Kasumi-1 (cell line): ENCODE measurements around the gene RPRD1B.
"Not testable (repeated sequence)": the region's sequence is repeated elsewhere in the genome, so short reads cannot be mapped to it uniquely, and the experiment has no call there.

Experiments used
- DNase-seq, 2 experiments: peaks; one replicate each; lab custom pipeline; 2025; lab: John Stamatoyannopoulos, UW

RPRD1B gene

DNA sequence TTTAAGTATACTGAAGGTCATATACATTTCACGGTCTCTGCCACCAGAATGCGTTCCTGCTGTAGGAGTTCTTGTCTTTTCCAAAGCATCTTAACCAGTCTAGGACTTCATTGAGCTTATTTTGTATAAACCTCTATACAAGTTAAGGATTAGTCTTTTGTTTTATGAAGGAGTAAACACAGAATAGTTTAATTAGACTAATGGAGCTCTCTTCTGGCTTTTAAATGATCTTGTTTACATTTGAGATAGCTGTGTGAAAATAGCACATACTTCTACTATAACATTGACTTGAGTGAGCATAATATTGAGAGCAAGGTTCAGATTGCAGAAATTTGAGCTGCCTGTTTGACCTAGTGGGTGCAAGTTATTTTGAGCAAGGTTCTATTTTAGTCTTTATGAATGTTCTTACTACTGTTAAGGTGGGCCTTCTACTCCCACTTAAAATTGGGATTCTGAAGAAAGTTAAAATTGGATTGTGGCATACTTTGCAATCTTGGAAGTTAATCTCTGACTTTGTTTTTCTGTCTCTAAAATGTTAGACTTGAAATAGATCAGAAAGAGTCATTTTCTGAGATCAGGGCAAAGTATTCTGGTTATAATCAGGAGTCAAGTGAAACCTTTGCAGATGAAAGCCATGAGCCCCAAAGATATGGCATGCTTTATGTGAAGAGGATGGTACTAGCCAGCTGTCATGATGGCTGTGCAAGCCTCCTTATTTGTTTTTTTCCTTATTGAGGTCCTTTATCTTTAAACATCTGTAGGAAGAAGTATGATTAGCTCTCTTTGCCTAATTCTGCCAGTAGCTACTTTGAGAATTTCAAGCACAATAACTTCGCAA is 41.8 kb downstream of the RPRD1B start:
- DNase-seq = no peak

DNA sequence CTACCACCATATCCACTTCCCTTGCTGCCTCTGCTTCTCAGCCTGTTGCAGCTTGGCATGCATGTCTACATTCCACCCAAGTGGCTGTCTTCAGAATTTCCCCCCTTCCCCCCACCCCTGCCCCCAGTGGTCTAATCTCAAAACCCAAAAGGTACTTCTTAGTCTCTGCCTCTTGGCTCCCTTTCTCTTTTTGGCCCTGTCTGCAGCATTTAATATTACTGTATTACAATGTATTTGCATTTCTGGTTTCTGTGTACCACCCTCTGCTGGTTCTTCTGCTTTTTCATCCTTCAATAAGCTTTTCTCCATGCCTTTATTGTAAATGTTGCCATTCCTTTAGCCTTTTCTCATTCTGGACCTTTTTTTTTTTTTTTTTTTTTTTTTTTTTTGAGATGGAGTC is 43.0 kb downstream of the RPRD1B start:
- DNase-seq = no peak

DNA sequence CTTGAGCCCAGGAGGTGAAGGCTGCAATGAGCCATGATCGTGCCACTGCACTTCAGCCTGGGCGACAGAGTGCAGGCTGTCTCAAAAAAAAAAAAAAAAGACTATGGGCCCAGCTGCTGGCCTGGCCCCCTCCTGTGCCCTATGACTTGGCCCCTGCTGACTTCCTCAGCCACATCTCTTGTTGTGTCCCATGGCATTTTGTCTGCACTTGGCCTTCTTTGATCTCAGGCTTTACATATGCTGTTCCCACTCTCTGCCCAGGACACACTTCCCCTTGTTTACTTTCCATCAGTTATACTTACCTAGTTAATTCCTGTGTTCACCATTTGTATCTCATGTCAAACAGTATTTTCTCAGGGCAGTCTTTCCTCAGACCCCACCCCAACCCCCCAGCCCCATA is 44.5 kb downstream of the RPRD1B start:
- DNase-seq = no peak

DNA sequence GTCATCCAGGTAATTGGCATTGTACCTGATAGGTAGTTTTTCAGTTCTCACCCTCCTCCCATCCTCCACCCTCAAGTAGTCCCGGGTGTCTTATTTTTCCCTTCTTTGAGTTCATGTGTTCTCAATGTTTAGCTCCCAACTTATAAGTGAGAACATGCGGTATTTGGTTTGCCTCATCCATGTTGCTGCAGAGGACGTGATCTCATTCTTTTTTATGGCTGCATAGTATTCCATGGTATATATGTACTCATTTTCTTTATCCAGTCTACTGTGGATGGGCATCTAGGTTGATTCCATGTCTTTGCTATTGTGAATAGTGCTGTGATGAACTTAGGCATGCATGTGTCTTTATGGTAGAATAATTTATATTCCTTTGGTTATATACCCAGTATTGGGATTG is 45.8 kb downstream of the RPRD1B start:
- no peak for DNase-seq

DNA sequence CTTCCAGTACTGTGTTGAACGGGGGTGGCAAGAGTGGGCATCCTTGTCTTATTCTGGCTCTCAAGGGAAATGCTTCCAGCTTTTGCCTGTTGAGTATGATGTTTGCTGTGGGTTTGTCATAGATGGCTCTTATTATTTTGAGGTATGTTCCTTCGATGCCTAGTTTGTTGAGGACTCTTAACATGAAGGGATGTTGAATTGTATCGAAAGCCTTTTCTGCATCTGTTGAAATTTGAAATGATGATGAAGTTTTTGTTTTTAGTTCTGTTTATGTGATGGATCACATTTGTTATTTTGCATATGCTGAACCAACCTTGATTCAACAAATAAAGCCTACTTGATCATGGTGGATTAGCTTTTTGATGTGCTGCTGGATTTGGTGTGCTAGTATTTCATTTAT is 48.0 kb downstream of the RPRD1B start:
- DNase-seq = no peak

DNA sequence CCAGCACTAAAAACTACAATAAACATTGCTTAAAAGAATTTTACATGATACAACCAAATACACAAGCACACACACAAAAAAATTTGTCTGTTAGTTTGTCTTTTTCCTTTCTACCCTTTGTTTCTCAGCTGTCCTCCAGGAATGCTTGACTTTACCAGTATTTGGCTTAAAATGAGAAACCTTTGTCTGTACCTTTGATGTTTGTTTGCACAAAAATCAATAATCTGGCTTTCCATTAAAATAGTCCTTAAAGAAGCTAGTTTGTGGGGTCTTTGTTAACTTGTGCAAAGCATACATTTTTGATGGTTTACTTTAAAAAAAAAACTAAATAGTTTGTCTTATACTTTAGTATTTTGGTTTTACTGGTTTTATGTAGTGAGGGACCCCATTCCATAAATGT is 49.3 kb downstream of the RPRD1B start:
- no peak for DNase-seq

DNA sequence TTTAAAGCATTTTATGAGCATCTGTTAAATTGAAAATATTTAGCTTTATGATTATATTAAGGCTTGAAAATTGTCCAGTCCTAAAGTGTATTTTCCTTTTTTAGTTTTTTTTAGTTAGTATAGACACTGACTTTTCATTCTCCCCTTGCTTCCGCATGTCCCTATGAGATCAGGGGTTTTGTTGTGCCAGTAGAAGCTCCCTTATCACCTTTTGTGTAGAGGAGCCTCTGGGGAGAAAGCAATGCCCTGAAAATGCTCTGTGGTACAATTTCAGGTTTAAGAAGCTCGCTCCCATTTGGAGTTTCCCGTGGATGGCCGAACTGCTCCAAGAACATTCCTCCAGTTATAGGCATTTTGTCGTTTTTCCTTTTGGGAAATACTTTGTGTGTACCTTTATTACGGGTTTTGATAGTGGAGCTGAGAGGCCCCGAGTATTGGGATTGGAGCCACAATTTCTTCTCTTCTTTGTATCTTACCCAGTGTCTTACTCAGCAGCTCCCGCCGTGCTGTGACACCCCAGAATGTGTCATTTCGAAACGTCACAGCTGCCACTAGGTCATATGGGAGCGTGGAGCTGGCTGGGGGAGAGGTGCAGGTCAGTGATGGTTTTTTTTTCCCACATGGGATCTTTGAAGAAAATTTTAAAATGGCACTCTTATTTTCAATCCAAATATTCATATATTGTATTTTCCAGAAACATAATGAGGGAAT is 49.9 kb downstream of the RPRD1B start:
- DNase-seq = no peak

DNA sequence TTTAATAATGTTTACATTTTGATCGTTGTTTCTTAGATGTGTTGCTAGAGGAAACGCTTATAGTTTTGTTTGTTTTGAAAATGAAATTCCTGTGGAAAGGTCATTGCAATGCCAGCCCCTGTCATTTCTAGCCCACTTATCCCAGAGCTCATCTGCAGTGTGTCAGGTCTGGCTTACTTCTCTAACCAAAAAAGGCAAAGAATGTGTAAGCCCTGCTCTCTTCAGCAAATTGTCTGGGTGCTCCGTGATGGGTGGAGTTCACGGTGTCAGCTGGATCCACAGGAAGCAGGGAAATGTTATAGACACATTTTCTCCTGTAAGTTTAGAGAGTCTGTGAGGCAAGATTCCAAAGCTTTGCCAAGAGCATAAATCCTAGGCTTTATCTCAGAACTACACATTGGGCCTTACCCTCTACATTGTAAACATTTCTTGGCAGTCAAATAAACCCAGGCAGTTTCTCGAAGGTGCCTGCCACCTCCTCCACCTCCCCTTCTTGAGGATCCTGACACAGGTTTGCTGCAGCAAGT is 50.9 kb downstream of the RPRD1B start:
- DNase-seq = no peak

DNA sequence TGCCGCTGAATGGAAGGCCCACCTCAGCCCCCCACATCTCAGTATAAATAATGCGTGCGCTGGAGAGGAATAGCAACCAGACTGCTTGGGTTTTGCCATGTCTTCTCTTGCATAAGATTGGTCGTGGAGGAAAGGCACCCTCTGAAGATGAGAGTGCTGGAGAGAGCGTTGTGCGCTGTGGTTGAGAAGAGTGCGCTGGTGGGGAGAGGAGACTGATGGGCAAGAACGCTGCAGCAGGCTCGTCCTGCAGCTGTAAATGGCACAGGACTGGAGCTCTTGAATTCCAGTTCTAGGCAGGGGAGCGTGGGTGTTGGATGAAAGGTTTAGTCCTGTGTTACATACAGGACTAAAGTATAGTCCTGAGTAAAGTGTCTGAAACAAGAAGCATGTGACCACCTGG is 51.5 kb downstream of the RPRD1B start:
- no peak for DNase-seq

DNA sequence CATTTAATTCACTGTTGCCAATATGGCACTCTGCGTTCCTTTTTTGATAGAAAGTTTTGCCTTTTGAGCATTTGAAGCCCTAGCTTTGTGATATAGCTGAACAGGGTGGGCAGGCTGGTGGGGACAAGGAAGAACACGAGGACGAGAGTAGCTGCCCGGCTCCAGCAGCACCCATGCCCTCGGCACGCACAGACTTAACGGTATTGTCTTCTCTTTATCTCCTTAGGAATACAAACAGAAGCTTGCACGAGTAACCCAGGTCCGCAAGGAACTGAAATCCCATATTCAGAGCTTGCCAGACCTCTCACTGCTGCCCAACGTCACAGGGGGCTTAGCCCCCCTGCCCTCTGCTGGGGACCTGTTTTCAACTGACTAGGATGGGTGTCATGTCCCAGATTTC is 56.0 kb downstream of the RPRD1B start:
- no peak for DNase-seq

DNA sequence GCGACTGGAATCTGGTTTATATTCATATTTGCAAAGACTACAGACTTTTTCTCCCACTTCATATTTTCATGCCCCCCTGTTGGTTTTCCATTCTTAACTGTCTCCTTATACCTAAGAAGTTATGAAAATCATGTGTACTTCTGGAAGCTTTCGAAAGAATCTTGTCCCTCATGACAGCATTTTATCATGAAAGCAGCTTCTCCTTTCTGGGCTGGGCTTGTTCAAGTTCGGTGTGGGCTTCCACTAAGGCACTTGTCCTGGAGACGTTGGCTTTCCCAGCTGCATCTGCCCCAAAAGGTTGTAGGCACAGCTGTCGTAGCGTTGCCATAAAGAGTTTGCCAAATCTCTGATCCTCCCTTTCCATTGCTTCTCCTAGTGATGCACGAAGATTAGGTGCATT is 56.5 kb downstream of the RPRD1B start:
- no peak for DNase-seq

DNA sequence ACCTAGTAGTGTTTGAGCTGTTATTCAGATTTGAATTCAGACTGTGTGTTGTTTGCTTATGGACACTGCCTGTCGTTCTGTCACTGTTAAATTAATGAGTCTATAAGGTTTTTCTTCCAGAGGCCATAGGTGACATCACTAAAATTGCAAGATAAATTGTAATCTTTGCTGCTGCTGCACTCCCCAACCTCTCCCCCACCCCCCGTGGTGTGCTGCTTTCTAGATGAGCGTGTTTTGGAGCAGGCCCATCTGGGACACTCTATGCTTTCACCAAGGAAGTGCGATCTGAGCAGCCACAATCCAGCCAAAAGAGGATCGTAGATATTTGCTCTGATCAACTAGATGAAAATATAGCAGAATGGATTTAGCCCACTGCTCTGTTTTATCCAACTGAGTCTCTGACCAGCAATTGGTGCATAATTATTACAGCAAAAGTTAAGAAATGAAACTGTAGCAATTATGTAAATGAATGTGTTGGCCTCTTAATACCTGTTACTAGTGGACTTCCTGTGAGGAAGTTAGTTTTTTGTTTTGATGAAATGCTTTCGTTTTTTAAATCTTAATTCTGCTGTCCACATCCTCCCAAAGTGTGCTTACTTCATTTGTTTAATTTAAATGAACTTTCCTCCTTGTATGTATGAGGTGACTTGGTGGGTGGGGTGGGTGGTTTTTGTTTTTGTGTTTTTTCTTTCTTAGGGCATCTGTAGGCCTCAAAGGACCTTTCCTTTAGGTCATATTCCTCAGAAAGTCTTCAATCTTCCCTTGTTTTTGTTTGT is 58.1 kb downstream of the RPRD1B start:
- DNase-seq = no peak

DNA sequence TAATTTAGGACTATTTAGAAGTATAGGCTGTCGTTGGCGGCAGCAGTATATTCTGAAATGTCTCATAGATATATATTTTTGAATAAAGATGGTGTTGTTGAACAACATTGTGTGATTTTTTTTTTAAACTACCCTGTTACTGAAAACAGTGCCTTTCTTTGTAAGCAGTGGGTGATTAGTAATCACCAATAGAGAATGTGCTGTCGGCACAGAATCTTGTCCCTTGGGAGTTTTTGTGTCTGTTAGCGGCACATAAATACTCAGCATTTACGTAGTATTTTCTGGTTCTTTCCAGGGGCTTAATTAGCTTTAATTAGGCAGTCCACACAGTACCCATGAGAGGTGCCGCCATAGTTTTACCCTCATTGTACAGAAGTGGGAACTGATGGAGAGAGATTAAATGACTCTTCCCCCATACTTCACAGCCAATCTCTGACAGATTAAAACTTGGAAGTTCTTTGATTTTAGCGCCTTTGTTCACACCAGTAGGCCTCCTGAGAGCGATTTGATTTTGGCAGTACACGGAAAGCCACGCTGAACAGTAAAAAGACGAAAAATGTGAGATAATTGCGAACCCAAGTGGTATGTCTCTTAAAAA is 58.8 kb downstream of the RPRD1B start:
- DNase-seq = no peak

DNA sequence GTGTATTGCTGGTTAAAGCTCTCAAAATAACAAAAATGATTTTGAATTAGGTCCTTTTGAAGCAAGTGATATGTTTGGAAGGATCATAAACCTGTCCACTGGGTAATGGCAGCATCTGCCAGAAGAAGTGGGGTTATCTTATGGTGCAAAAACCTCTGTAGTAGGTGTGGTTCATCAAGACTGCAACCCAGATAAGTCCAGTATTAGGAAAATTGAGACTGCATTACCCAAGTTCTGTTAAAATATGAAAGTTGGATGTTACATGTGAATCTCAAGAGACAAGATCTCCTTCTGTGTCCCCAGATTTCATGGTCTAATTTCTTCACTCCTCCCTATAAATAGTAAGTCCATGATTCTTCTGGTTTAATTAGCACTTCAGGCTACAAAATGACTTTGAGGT is 59.4 kb downstream of the RPRD1B start:
- no peak for DNase-seq

DNA sequence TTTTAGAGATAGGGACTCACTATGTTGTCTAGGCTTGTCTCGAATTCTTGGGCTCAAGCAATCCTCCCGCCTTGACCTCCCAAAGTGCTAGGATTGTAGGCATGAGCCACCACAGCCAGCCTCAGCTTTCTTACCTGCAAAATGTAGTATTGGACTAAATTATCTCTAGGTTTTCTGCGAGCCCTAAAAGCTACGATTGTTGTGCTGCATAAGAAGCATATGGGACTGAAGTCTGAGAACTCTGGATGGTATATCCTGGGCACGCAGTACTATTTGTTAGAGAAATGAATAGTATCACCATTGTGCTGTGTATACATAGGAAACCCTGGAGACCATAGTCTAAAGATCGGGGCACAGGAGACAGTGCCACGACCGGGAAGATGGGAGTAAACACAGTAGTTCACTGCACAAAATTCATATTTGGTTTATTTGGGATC is 60.1 kb downstream of the RPRD1B start:
- DNase-seq = no peak

DNA sequence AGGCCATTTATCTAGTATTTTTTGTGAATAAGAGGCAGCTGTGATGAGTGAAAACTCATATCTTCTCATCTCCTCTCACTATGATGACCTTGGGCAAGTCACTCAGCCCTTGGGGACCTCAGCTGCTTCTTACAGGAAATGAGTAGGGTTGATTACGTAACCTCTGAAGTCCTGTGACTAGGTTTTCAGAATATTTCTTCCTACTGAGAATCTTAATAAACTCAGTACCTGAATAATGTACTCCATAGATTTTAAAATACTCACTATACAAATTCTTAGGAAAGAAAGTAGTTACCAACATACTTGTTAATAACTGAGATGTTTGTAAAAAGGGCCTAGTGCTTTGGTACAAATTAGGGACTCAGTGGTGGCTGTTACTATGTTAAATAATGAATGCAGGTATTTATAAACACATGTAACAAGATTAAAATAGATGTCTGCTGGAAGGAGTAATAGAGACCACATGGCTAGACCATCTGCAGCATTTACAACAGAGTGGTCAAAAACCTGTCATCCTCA is 60.9 kb downstream of the RPRD1B start:
- peak; percentile 78 to 83 for DNase-seq

DNA sequence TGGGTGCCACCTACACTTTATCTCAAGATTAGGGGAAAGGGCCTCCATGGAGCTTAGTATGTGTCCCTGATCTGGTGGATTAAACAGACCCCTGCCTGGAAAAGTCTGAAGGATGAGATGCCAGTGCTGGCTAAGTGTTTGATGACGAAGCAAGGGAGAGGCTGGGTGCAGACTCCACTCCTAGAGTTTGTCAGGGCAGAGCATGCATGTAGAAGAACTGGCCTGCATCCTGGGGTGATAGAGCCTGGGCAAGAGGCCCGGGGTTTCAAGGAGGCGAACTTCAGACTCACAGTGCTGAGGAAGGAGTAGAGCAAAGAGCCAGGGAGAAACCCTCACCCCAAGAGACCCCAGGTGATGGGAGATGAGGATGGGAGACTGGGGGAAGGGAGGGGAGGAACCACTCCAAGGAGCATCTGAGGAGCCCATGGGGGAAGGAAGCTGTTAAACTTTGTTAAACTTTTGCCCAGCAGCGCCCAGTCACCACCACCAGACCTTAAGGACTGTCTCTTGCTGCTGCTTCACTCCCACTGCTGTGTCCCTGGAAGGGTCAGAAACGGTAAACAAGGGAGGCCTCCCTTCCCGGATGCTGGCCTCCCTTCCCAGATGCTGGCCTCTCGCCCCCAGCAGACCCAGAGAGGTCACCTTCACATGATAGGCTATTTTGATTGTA is 61.6 kb downstream of the RPRD1B start:
- DNase-seq = peak in 1 of 2 experiments; percentile 6

DNA sequence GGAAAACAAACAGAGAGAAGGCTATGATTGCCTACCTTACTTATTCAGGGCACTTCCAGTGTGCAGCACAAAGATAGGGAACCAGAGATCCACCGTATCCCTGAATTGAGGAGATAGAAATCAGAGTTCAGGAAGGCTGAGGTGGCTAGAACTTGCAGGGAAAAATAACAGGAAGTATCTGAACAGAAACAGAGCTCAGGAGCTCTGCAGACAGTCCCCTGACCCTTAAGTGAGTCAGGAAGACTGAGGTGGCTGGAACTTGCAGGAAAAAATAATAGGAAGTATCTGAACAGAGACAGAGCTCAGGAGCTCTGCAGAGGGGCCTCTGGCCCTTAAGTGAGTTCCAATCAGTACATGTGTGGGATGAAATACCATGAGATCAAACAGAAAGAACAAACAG is 65.4 kb downstream of the RPRD1B start:
- peak in 1 of 2 experiments; percentile 10 for DNase-seq

DNA sequence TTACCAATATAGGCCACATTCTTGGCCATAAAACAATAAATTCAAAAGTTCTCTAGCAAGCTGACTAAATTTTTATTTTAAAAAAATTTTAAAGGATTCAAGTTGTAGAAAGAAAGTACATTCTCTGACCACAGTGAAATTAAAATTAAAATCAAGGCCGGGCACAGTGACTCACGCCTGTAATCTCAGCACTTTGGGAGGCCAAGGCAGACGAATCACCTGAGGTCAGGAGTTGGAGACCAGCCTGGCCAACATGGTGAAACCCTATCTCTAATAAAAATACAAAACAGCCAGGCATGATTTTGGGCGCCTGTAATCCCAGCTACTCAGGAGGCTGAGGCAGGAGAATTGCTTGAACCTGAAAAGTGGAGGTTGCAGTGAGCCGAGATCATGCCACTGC is 68.7 kb downstream of the RPRD1B start:
- DNase-seq = not testable (repeated sequence)

DNA sequence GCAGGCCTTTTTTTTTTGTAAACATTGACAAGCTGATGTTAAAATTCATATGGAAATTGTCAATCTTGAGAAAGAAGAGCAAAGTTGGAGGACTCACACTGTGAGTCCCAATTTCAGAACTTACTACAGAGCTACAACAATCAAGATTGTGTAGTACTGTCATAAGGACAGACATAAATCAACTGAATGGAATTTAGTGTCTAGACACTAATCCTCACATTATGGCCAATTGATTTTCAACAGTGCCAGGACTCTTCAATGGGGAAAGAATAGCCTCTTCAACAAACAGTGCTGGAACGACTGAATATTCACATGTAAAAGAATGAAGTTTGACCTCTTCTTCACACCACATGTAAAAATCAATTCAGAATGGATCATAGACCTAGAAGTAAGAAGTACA is 70.7 kb downstream of the RPRD1B start:
- DNase-seq = no peak

DNA sequence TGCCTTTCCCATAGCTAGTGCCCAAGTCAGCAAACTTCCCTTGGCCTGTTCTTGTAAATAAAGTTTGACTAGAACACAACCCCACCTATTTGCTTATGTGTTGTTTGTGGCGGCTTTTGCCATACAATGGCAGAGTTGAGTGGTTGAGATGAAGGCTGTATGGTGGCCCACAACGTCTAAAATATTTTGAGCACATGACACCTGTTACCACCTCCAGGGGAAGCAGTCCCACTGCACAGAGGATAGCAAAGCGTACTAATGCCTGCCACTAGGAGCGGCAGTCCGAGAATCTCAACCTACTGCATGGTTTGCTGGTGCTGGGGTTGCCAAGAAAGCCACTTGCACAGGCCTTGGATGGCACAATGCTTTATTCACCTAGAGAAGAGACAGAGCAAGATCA is 72.9 kb downstream of the RPRD1B start:
- no peak for DNase-seq
